ENCODE results near the gene FARP1.

FARP1 gene

GRCh38 chr13:98175043-98175442 lies 32.1 kb downstream of the FARP1 start:
- DNase-seq: no peak

GRCh38 chr13:98175823-98176222 lies 32.9 kb downstream of the FARP1 start:
- no peak for DNase-seq

GRCh38 chr13:98176777-98177608 lies 34.1 kb downstream of the FARP1 start, which contains the start of gene RNF113B:
Gene RNF113B (minus strand): TSS chr13:98177269. CDS start chr13:98177236, 33 bp downstream.
- no peak for DNase-seq

GRCh38 chr13:98180092-98180491 lies 37.2 kb downstream of the FARP1 start:
- no peak for DNase-seq

GRCh38 chr13:98181111-98181815 lies 38.4 kb downstream of the FARP1 start:
- DNase-seq: no peak

GRCh38 chr13:98182153-98182552 lies 39.3 kb downstream of the FARP1 start:
- DNase-seq: no peak

GRCh38 chr13:98182589-98182988 lies 39.7 kb downstream of the FARP1 start:
- DNase-seq: no peak

GRCh38 chr13:98184792-98185191 lies 41.9 kb downstream of the FARP1 start:
- DNase-seq: no peak

GRCh38 chr13:98187155-98187964 lies 44.5 kb downstream of the FARP1 start:
- no peak for DNase-seq

- no peak for DNase-seq
Observed at GRCh38 chr13:98187965-98188261, 45.0 kb downstream of the FARP1 start.

- DNase-seq: no peak
Observed at GRCh38 chr13:98188544-98189166, 45.8 kb downstream of the FARP1 start.

GRCh38 chr13:98189841-98190505 lies 47.1 kb downstream of the FARP1 start:
- no peak for DNase-seq

GRCh38 chr13:98190889-98191444 lies 48.1 kb downstream of the FARP1 start:
- no peak for DNase-seq

- no peak for DNase-seq
Observed at GRCh38 chr13:98192008-98192407, 49.1 kb downstream of the FARP1 start.

- no peak for DNase-seq
Observed at GRCh38 chr13:98195054-98195791, 52.3 kb downstream of the FARP1 start.

GRCh38 chr13:98198683-98199082 lies 55.8 kb downstream of the FARP1 start:
- no peak for DNase-seq

GRCh38 chr13:98199480-98199879 lies 56.6 kb downstream of the FARP1 start:
- DNase-seq: no peak

- no peak for DNase-seq
Observed at GRCh38 chr13:98200211-98200878, 57.5 kb downstream of the FARP1 start.

- no peak for DNase-seq
Observed at GRCh38 chr13:98201189-98201588, 58.3 kb downstream of the FARP1 start.

GRCh38 chr13:98201984-98202383 lies 59.1 kb downstream of the FARP1 start:
- no peak for DNase-seq
